K562 (cell line): ENCODE data around the gene NPAS3. TPM values are rescaled to one million over a fixed set of nuclear protein-coding genes. Genes with fewer than 3 reads are reported as not detected.
A peak's percentile ranks its signal among the peaks of the same experiment; 100 is the strongest.

Source experiments
- ARNT ChIP-seq, 2 experiments: fragments of 450-650 bp; IDR thresholded peaks; 2 replicates each; pipeline ENCODE4 v1.6.1; 2016; ENCODE audit warnings: mild to moderate bottlenecking in 1 of 2
- ATF7 ChIP-seq: fragments of 450-650 bp; IDR thresholded peaks from 2 replicates; pipeline ENCODE4 v1.7.1; 2014; ENCODE audit warnings: mild to moderate bottlenecking, moderate library complexity
- CBFA2T2 ChIP-seq: fragments of 450-650 bp; conservative IDR thresholded peaks from 2 replicates; pipeline ENCODE4 v1.6.1; 2017; ENCODE audit warnings: mild to moderate bottlenecking
- CBFA2T3 ChIP-seq: fragments of 450-650 bp; IDR thresholded peaks from 2 replicates; pipeline ENCODE4 v1.6.1; 2017
- ELF2 ChIP-seq: fragments of 250-450 bp; sonication (Bioruptor Pico); IDR thresholded peaks from 2 replicates; pipeline ENCODE4 v1.5.0; 2021; ENCODE audit warnings: mild to moderate bottlenecking
- EP300 ChIP-seq: IDR thresholded peaks from 2 replicates; pipeline ENCODE4 v1.6.1; 2012; ENCODE audit warnings: low read length, improper control_type of control experiment
- ERF ChIP-seq: fragments of 450-650 bp; formaldehyde crosslinking; IDR thresholded peaks from 2 replicates; pipeline ENCODE4 v1.4.0; 2020; ENCODE audit warnings: mild to moderate bottlenecking, mixed read lengths
- L3MBTL2 ChIP-seq: fragments of 450-650 bp; IDR thresholded peaks from 2 replicates; pipeline ENCODE4 v1.6.1; 2016; ENCODE audit warnings: mild to moderate bottlenecking, moderate library complexity
- MIER1 ChIP-seq: fragments of 450-650 bp; IDR thresholded peaks from 2 replicates; pipeline ENCODE4 v1.6.1; 2016; ENCODE audit warnings: antibody characterized with exemption, mild to moderate bottlenecking, low read depth
- SAFB2 ChIP-seq: fragments of 200-400 bp; formaldehyde crosslinking; IDR thresholded peaks from 2 replicates; pipeline ENCODE4 v1.6.1; 2018; ENCODE audit warnings: borderline replicate concordance, low read length, low read depth, moderate library complexity; ENCODE audit not compliant: severe bottlenecking
- STAG1 ChIP-seq: sonication (generic); formaldehyde crosslinking; IDR thresholded peaks from 2 replicates; pipeline ENCODE4 v1.5.0; 2020; ENCODE audit warnings: missing genetic modification reagents, borderline replicate concordance
- ZBTB11 ChIP-seq, 3 experiments: fragments of 200-800 bp in 1 of 3; fragments of 250-450 bp in 1 of 3; fragments of 450-650 bp in 1 of 3; sonication (Bioruptor Pico) in 1 of 3; sonication (Bioruptor generic) in 1 of 3; formaldehyde crosslinking in 1 of 3; IDR thresholded peaks; 2 replicates each; pipeline versions ENCODE4 v1.6.1 to v1.8.0; 2016 to 2022; ENCODE audit warnings: mild to moderate bottlenecking in 2 of 3, missing genetic modification characterization in 2 of 3, missing compliant biosample characterization in 1 of 3, moderate library complexity in 1 of 3
- ZC3H11A ChIP-seq: IDR thresholded peaks from 2 replicates; pipeline ENCODE4 v1.6.1; 2012; ENCODE audit warnings: low read depth, low read length, improper control_type of control experiment
- ZFP30 ChIP-seq: fragments of 250-450 bp; sonication (Bioruptor Pico); IDR thresholded peaks from 2 replicates; pipeline ENCODE4 v1.8.0; 2022; ENCODE audit warnings: moderate library complexity, mild to moderate bottlenecking, inconsistent platforms, borderline replicate concordance
- ZNF512 ChIP-seq: IDR thresholded peaks from 2 replicates; pipeline ENCODE4 v1.6.1; 2016; ENCODE audit warnings: missing genetic modification characterization, missing compliant biosample characterization
- polyA plus RNA-seq, 8 experiments: library from polyadenylated mRNA; depleted of rRNA in 4 of 8; stranded (reverse) in 5 of 8; unstranded in 3 of 8; fragments of >200 nt; fragmentation: Nextera tagmentation in 2 of 8; fragmentation: Illumina TruSeq in 1 of 8; extraction: Ambion mirVana in 2 of 8; extraction: Trizol in 1 of 8; gene quantifications; 2 replicates each; pipeline versions ENCODE4 v1.2.1 to v1.2.3, GENCODE V29; 2011 to 2014; ENCODE audit warnings: inconsistent platforms in 1 of 8, missing spikeins in 1 of 8
- total RNA-seq, 7 experiments: library from RNA; depleted of rRNA in 6 of 7; stranded (reverse); fragments of >200 nt in 6 of 7; fragmentation: Illumina TruSeq in 2 of 7; extraction: Trizol in 2 of 7; gene quantifications; 2 replicates each; pipeline versions ENCODE4 v1.2.1 to v1.2.3, GENCODE V29; 2011 to 2021; ENCODE audit warnings: low replicate concordance in 1 of 7

NPAS3 gene
- total and polyA plus RNA-seq, 9 of the 15 experiments (the other 6 are each of a cell fraction or from before 2014, with no cell fraction given): 0.04 TPM; not detected in 8

GRCh38 chr14:33570694-33571310, 632.1 kb downstream of the NPAS3 start (continued):
- TF ChIP-seq ZBTB11 (CRISPR knock-in tag; IDR thresholded peaks at IDR 0.05): no peak
- no peak for TF ChIP-seq ARNT (IDR thresholded peaks at IDR 0.05)
- TF ChIP-seq SAFB2: no peak
- TF ChIP-seq CBFA2T2: peak; percentile 21; the same call in 1 of the 2 replicates
- no peak for TF ChIP-seq ZFP30 (CRISPR knock-in tag)
- no peak for TF ChIP-seq ATF7
- no peak for TF ChIP-seq STAG1 (CRISPR knock-in tag)
- TF ChIP-seq ELF2: no peak
- TF ChIP-seq EP300: 0 out of 2 replicates have a peak, but pooled peaks have one; percentile 9
- no peak for TF ChIP-seq ZNF512 (tag)
- TF ChIP-seq ZC3H11A: no peak
- no peak for TF ChIP-seq L3MBTL2
- peak; percentile 46; the same call in 1 of the 2 replicates for TF ChIP-seq CBFA2T3
- TF ChIP-seq MIER1: no peak
- TF ChIP-seq ERF (CRISPR knock-in tag): no peak
